HCT116 (cell line): Measurements from ENCODE around the gene CAMK2G. TPM values are rescaled to one million over a fixed set of nuclear protein-coding genes. Genes with fewer than 3 reads are reported as not detected.

Experiments
- ATAC-seq: fragments of 200-7000 bp; cut with Tn5 transposase; 2 replicates; pipeline ENCODE4 v1.9.1; 2020; ENCODE audit warnings: mild to moderate bottlenecking, moderate library complexity
- BruUV-seq: library from RNA; stranded (reverse); fragments of 400-500 nt; replicated peaks from 2 replicates; lab custom pipeline; 2021; lab: Mats Ljungman, UMichigan
- CTCF ChIA-PET: fragments of 300-600 bp; sonication (Branson Sonifier 250); formaldehyde crosslinking; loops from one replicate; lab custom pipeline; 2021; ENCODE audit warnings: antibody characterized with exemption; lab: Charles Lee
- POLR2A ChIA-PET: fragments of 300-600, 350-600 bp; sonication (Branson Sonifier 250); formaldehyde crosslinking; loops from one replicate; lab custom pipeline; 2021; ENCODE audit warnings: antibody characterized with exemption; lab: Charles Lee
- RAD21 ChIA-PET, 2 experiments: fragments of 300-600 bp; sonication (Branson Sonifier 250); formaldehyde crosslinking; loops; one replicate each; lab custom pipeline; 2023; ENCODE audit warnings: low total read pairs in 2 of 2; ENCODE audit not compliant: uncharacterized antibody in 2 of 2, unreplicated experiment in 2 of 2, low non-redundant PET in 1 of 2; lab: Charles Lee
- DNase-seq: peaks from one replicate; pipeline ENCODE4 v3.0.0-alpha.2; 2010; ENCODE audit warnings: low read depth, low spot score
- H2AFZ ChIP-seq: fragments of 200-600 bp; shearing (Covaris generic), sonication (generic); 2 replicates; pipeline ENCODE4 v1.6.1; 2017; ENCODE audit warnings: low read depth, mixed run types, mixed read lengths, antibody characterized with exemption, low read length; ENCODE audit not compliant: poor library complexity, severe bottlenecking
- H3K27ac ChIP-seq: 2 replicates; pipeline ENCODE4 v1.5.1; 2012; ENCODE audit warnings: low read depth, low read length
- H3K27me3 ChIP-seq: fragments of 200-600 bp; sonication (generic); 2 replicates; pipeline ENCODE4 v1.6.1; 2016; ENCODE audit warnings: mixed run types, low read length, mixed read lengths; ENCODE audit not compliant: insufficient read depth
- H3K36me3 ChIP-seq, 2 experiments: fragments of 200-500 bp in 1 of 2; fragments of 200-600 bp in 1 of 2; sonication (Bioruptor generic) in 1 of 2; sonication (generic) in 1 of 2; 2 replicates each; pipeline versions ENCODE4 v1.5.1 to v1.6.1; 2014 to 2016; ENCODE audit warnings: low read length in 2 of 2, inconsistent platforms in 1 of 2, mixed read lengths in 1 of 2, mixed run types in 1 of 2; ENCODE audit not compliant: insufficient read depth in 2 of 2, control insufficient read depth in 1 of 2
- H3K4me1 ChIP-seq, 2 experiments: fragments of 200-600 bp in 1 of 2; sonication (generic) in 1 of 2; 2 replicates each; pipeline versions ENCODE4 v1.5.1 to v1.6.1; 2012 to 2017; ENCODE audit warnings: low read length in 2 of 2, inconsistent platforms in 1 of 2, mild to moderate bottlenecking in 1 of 2, mixed read lengths in 1 of 2, mixed run types in 1 of 2, moderate library complexity in 1 of 2; ENCODE audit not compliant: insufficient read depth in 2 of 2, control insufficient read depth in 1 of 2
- H3K4me2 ChIP-seq: fragments of 200-600 bp; sonication (generic); 2 replicates; pipeline ENCODE4 v1.6.1; 2017; ENCODE audit warnings: mixed run types, low read length, mixed read lengths
- H3K4me3 ChIP-seq, 2 experiments: fragments of 200-600 bp in 1 of 2; sonication (generic) in 1 of 2; replicated peaks in 1 of 2; 2 replicates each; pipeline ENCODE4 v1.5.1; 2011 to 2016; ENCODE audit warnings: low read length in 2 of 2, control low read depth in 1 of 2, low read depth in 1 of 2, mild to moderate bottlenecking in 1 of 2, mixed read lengths in 1 of 2, mixed run types in 1 of 2
- H3K79me2 ChIP-seq: fragments of 200-600 bp; sonication (generic); 2 replicates; pipeline ENCODE4 v1.6.1; 2017; ENCODE audit warnings: mild to moderate bottlenecking, mixed run types, low read length, moderate library complexity, mixed read lengths; ENCODE audit not compliant: insufficient read depth
- H3K9ac ChIP-seq: fragments of 200-600 bp; sonication (generic); 2 replicates; pipeline ENCODE4 v1.6.1; 2016; ENCODE audit warnings: low read length, mixed read lengths
- H3K9me2 ChIP-seq: fragments of 200-600 bp; sonication (generic), shearing (Covaris generic); 2 replicates; pipeline ENCODE4 v1.6.1; 2017; ENCODE audit warnings: mixed run types, mild to moderate bottlenecking, moderate library complexity; ENCODE audit not compliant: insufficient read depth
- H3K9me3 ChIP-seq, 2 experiments: fragments of 200-500 bp in 1 of 2; fragments of 200-600 bp in 1 of 2; sonication (Bioruptor generic) in 1 of 2; sonication (generic) in 1 of 2; 2 replicates each; pipeline ENCODE4 v1.6.1; 2014 to 2017; ENCODE audit warnings: low read length in 2 of 2, mixed read lengths in 2 of 2, inconsistent platforms in 1 of 2, low read depth in 1 of 2, mild to moderate bottlenecking in 1 of 2, mixed run types in 1 of 2, moderate library complexity in 1 of 2; ENCODE audit not compliant: control insufficient read depth in 1 of 2, insufficient read depth in 1 of 2
- H4K20me1 ChIP-seq: fragments of 200-600 bp; sonication (generic), shearing (Covaris generic); 2 replicates; pipeline ENCODE4 v1.6.1; 2017; ENCODE audit warnings: mixed run types, mild to moderate bottlenecking, moderate library complexity; ENCODE audit not compliant: insufficient read depth
- JUND ChIP-seq: IDR thresholded peaks from 2 replicates; pipeline ENCODE4 v1.6.1; 2012
- REST ChIP-seq: IDR thresholded peaks from 2 replicates; pipeline ENCODE4 v1.6.1; 2012; ENCODE audit warnings: low read depth
- SRF ChIP-seq: IDR thresholded peaks from 2 replicates; pipeline ENCODE4 v1.6.1; 2012; ENCODE audit warnings: low read depth
- TCF7L2 ChIP-seq: IDR thresholded peaks from 2 replicates; pipeline ENCODE4 v1.7.0; 2011; ENCODE audit warnings: borderline replicate concordance, inconsistent platforms; ENCODE audit not compliant: insufficient read depth, insufficient read length; ENCODE audit errors: extremely low read depth
- YY1 ChIP-seq: IDR thresholded peaks from 2 replicates; pipeline ENCODE4 v1.6.1; 2011; ENCODE audit warnings: low read length, low read depth, moderate library complexity, mild to moderate bottlenecking; ENCODE audit not compliant: insufficient replicate concordance; ENCODE audit errors: extremely low read depth
- intact Hi-C: fragments of 100-400 bp; cut with micrococcal nuclease; formaldehyde crosslinking; loops from 2 replicates; pipeline ENCODE4 v1.10.0; 2022
- total RNA-seq: library from RNA; stranded (reverse); gene quantifications from one replicate; pipeline ENCODE4 v1.2.1, GENCODE V29; 2021; ENCODE audit not compliant: unreplicated experiment

Gene CAMK2G
- total RNA-seq, 1 experiment from 2014 or later = 28.3 TPM

DNA sequence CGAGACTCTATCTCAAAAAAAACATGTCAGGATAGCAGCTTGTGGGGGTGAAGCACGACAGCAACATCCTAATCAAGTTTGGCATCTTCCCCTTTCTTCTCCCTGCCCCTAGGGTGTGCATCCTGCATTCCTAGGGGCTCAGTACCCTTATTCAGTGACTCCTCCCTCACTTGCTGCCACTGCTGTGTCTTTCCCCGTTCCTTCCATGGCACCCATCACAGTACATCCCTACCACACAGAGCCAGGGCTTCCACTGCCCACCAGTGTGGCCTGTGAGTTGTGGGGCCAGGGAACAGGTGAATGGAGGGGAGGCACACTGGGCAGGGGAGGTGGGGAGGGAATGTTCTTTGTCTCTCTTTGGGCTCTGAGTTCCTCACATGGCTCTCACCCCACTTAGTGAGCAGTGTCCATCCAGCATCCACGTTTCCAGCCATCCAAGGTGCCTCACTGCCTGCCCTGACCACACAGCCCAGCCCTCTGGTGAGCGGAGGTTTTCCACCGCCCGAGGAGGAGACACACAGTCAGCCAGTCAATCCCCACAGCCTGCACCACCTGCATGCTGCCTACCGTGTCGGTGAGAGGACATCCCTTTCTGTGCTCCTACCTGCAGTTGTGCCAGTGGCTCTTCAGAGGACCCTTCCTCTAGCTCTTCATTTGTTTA, 74.3 kb downstream of the CAMK2G start:
- ChIA-PET POLR2A (no interaction called here), CTCF (no interaction called here), RAD21 (no interaction called here)
- H4K20me1 ChIP-seq = no peaks in the 10 kb centered on the region
- intact Hi-C loops = no loop called here
- TF ChIP-seq TCF7L2 = no peak
- no peak for TF ChIP-seq SRF
- no peak for TF ChIP-seq YY1
- TF ChIP-seq JUND = no peak
- no peak for TF ChIP-seq REST
- H3K4me1 ChIP-seq = no peaks in the 10 kb centered on the region
- H3K27ac ChIP-seq = no peak overlapping the region
- no peak overlapping the region for H3K9ac ChIP-seq
- H3K9me3 ChIP-seq = no peaks in the 10 kb centered on the region
- ATAC-seq (peak; percentile 25), DNase-seq (no peak)
- H3K4me3 ChIP-seq = no peak overlapping the region
- H3K27me3 ChIP-seq = no peaks in the 10 kb centered on the region
- no TSS peak for BruUV-seq
- peaks cover 15 to 37% of the 10 kb centered on the region in 2 experiments for H3K36me3 ChIP-seq
- H3K4me2 ChIP-seq = no peak overlapping the region
- H3K79me2 ChIP-seq = no peaks in the 10 kb centered on the region
- no peaks in the 10 kb centered on the region for H3K9me2 ChIP-seq
- no peak overlapping the region for H2AFZ ChIP-seq
